CD14-positive monocyte (primary cell): ENCODE measurements around the gene RASD1. TPM values are rescaled to one million over a fixed set of nuclear protein-coding genes. Genes with fewer than 3 reads are reported as not detected.

Experiments used
- DNase-seq, 3 donors: peaks; one replicate each; pipeline ENCODE4 v3.0.0-alpha.2; 2011 to 2022
- H2AFZ ChIP-seq: 2 replicates; pipeline ENCODE4 v1.6.0; 2012; ENCODE audit warnings: mild to moderate bottlenecking, low read depth, low read length, inconsistent platforms; ENCODE audit not compliant: insufficient read depth, poor library complexity, severe bottlenecking
- H3K27ac ChIP-seq, 2 donors: 1 replicate in 1 of 2; 2 replicates in 1 of 2; pipeline ENCODE4 v1.5.1; 2012 to 2013; ENCODE audit warnings: low read length in 2 of 2, control low read depth in 1 of 2, inconsistent platforms in 1 of 2, low read depth in 1 of 2, mild to moderate bottlenecking in 1 of 2
- H3K27me3 ChIP-seq, 2 donors: one replicate each; pipeline versions ENCODE4 v1.6.0 to v1.6.1; 2011 to 2013; ENCODE audit warnings: low read length in 2 of 2; ENCODE audit not compliant: control insufficient read depth in 2 of 2, insufficient read depth in 2 of 2
- H3K36me3 ChIP-seq, 2 donors: replicated peaks in 1 of 2; 1 replicate in 1 of 2; 2 replicates in 1 of 2; pipeline versions ENCODE4 v1.5.1 to v1.6.1; 2012 to 2013; ENCODE audit warnings: low read length in 2 of 2, control low read depth in 1 of 2, inconsistent platforms in 1 of 2, mild to moderate bottlenecking in 1 of 2; ENCODE audit not compliant: insufficient read depth in 2 of 2, control insufficient read depth in 1 of 2
- H3K4me1 ChIP-seq, 2 donors: 1 replicate in 1 of 2; 2 replicates in 1 of 2; pipeline versions ENCODE4 v1.5.1 to v1.6.1; 2012 to 2013; ENCODE audit warnings: low read length in 2 of 2, control low read depth in 1 of 2, inconsistent platforms in 1 of 2, mild to moderate bottlenecking in 1 of 2, moderate library complexity in 1 of 2; ENCODE audit not compliant: insufficient read depth in 2 of 2, control insufficient read depth in 1 of 2
- H3K4me2 ChIP-seq: replicated peaks from 2 replicates; pipeline ENCODE3; 2012; ENCODE audit warnings: low read length, moderate library complexity, mild to moderate bottlenecking; ENCODE audit not compliant: poor library complexity, severe bottlenecking; ENCODE audit errors: extremely low read depth
- H3K4me3 ChIP-seq, 3 experiments: fragments of 200-600 bp in 1 of 3; sonication (generic) in 1 of 3; replicated peaks in 1 of 3; 1 replicate in 2 of 3; 2 replicates in 1 of 3; pipeline ENCODE4 v1.5.1; 2011 to 2013; ENCODE audit warnings: low read length in 3 of 3, mild to moderate bottlenecking in 3 of 3, control low read depth in 2 of 3, low read depth in 2 of 3, inconsistent platforms in 1 of 3, moderate library complexity in 1 of 3
- H3K79me2 ChIP-seq: 2 replicates; pipeline ENCODE4 v1.6.0; 2012; ENCODE audit warnings: mild to moderate bottlenecking, control low read depth, inconsistent platforms, low read length, moderate library complexity; ENCODE audit not compliant: insufficient read depth
- H3K9ac ChIP-seq: 2 replicates; pipeline ENCODE4 v1.6.0; 2017; ENCODE audit warnings: low read length, mild to moderate bottlenecking; ENCODE audit not compliant: insufficient read depth, poor library complexity, severe bottlenecking
- H3K9me3 ChIP-seq, 2 donors: replicated peaks in 1 of 2; 1 replicate in 1 of 2; 2 replicates in 1 of 2; pipeline versions ENCODE4 v1.5.1 to v1.6.1; 2012 to 2013; ENCODE audit warnings: low read length in 2 of 2, control low read depth in 1 of 2; ENCODE audit not compliant: control insufficient read depth in 1 of 2, insufficient read depth in 1 of 2
- H4K20me1 ChIP-seq: 2 replicates; pipeline ENCODE4 v1.6.0; 2012; ENCODE audit warnings: mild to moderate bottlenecking, low read length, control low read depth, moderate library complexity; ENCODE audit not compliant: insufficient read depth
- H3K27ac Mint-ChIP-seq, 7 donors: one replicate each; pipeline ENCODE4 v1.8.0; 2020; ENCODE audit warnings: mild to moderate bottlenecking in 7 of 7, mixed read lengths in 7 of 7, moderate library complexity in 6 of 7, inconsistent platforms in 2 of 7
- H3K27me3 Mint-ChIP-seq, 3 donors: one replicate each; pipeline ENCODE4 v1.8.0; 2021 to 2022; ENCODE audit warnings: low read depth in 3 of 3, mild to moderate bottlenecking in 3 of 3, mixed read lengths in 3 of 3, moderate library complexity in 3 of 3, inconsistent platforms in 1 of 3
- H3K36me3 Mint-ChIP-seq, 2 donors: one replicate each; pipeline ENCODE4 v1.8.0; 2020; ENCODE audit warnings: mixed read lengths in 2 of 2, inconsistent platforms in 1 of 2, mild to moderate bottlenecking in 1 of 2
- H3K4me1 Mint-ChIP-seq: one replicate; pipeline ENCODE4 v1.8.0; 2020; ENCODE audit warnings: mild to moderate bottlenecking, mixed read lengths
- H3K4me3 Mint-ChIP-seq, 2 donors: one replicate each; pipeline ENCODE4 v1.8.0; 2020; ENCODE audit warnings: mild to moderate bottlenecking in 2 of 2, mixed read lengths in 2 of 2, moderate library complexity in 1 of 2
- H3K9me3 Mint-ChIP-seq, 7 donors: one replicate each; pipeline ENCODE4 v1.8.0; 2020 to 2022; ENCODE audit warnings: mixed read lengths in 7 of 7, mild to moderate bottlenecking in 6 of 7, moderate library complexity in 6 of 7, inconsistent platforms in 2 of 7
- WGBS: methylation state at CpG from one replicate; pipeline ENCODE4 v1.1.5; 2013; ENCODE audit warnings: missing lambda C conversion rate; ENCODE audit not compliant: insufficient coverage; 5-methylcytosine and 5-hydroxymethylcytosine counted together
- intact Hi-C, 2 donors: fragments of 100-400 bp; cut with micrococcal nuclease; formaldehyde crosslinking; loops; one replicate each; pipeline versions ENCODE4 v1.15.0 to v1.15.1; 2023
- polyA plus RNA-seq, 3 donors: library from polyadenylated mRNA; depleted of rRNA in 1 of 3; unstranded in 2 of 3; stranded (reverse) in 1 of 3; fragments of 300-500 nt in 2 of 3; fragments of >200 nt in 1 of 3; fragmentation: Illumina TruSeq in 2 of 3; gene quantifications; 1 replicate in 2 of 3; 2 replicates in 1 of 3; pipeline ENCODE4 v1.2.3, GENCODE V29; 2012 to 2021
- TF ChIP-seq, protein P1 (sequence below): fragments of 200-600 bp; IDR thresholded peaks from one replicate; pipeline ENCODE4 v1.8.0; 2022; ENCODE audit warnings: antibody characterized with exemption, mild to moderate bottlenecking

Gene RASD1
- polyA plus RNA-seq, 3 donors: 0.88 to 12.4 (median 1.3) TPM

GRCh38 chr17:17504341-17505140 is 8.3 kb upstream of the RASD1 start:
- no peaks in the 10 kb centered on the region for H3K4me1 ChIP-seq
- intact Hi-C loops: no loop called here
- no peak overlapping the region for H3K4me2 ChIP-seq
- peaks cover 0 to 3% of the 10 kb centered on the region in 2 donors for H3K36me3 Mint-ChIP-seq
- DNase-seq: no peak
- no peaks in the 10 kb centered on the region for H3K27me3 ChIP-seq
- TF ChIP-seq, protein P1, sequence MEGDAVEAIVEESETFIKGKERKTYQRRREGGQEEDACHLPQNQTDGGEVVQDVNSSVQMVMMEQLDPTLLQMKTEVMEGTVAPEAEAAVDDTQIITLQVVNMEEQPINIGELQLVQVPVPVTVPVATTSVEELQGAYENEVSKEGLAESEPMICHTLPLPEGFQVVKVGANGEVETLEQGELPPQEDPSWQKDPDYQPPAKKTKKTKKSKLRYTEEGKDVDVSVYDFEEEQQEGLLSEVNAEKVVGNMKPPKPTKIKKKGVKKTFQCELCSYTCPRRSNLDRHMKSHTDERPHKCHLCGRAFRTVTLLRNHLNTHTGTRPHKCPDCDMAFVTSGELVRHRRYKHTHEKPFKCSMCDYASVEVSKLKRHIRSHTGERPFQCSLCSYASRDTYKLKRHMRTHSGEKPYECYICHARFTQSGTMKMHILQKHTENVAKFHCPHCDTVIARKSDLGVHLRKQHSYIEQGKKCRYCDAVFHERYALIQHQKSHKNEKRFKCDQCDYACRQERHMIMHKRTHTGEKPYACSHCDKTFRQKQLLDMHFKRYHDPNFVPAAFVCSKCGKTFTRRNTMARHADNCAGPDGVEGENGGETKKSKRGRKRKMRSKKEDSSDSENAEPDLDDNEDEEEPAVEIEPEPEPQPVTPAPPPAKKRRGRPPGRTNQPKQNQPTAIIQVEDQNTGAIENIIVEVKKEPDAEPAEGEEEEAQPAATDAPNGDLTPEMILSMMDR: no peak
- H3K4me3 Mint-ChIP-seq: no peak overlapping the region
- H3K9ac ChIP-seq: no peak overlapping the region
- no peaks in the 10 kb centered on the region for H4K20me1 ChIP-seq
- no peaks in the 10 kb centered on the region for H3K36me3 ChIP-seq
- H3K27ac ChIP-seq: no peak overlapping the region
- H3K9me3 Mint-ChIP-seq: no peaks in the 10 kb centered on the region
- H3K4me3 ChIP-seq: no peak overlapping the region
- H3K9me3 ChIP-seq: no peaks in the 10 kb centered on the region
- H3K79me2 ChIP-seq: no peaks in the 10 kb centered on the region
- peaks cover 2 to 3% (median 2%) of the 10 kb centered on the region in 3 donors for H3K27me3 Mint-ChIP-seq
- H2AFZ ChIP-seq: no peak overlapping the region
- H3K4me1 Mint-ChIP-seq: no peaks in the 10 kb centered on the region
- WGBS: 93% methylated on average over 14 of the region's 20 CpGs
- H3K27ac Mint-ChIP-seq: no peak overlapping the region

DNA sequence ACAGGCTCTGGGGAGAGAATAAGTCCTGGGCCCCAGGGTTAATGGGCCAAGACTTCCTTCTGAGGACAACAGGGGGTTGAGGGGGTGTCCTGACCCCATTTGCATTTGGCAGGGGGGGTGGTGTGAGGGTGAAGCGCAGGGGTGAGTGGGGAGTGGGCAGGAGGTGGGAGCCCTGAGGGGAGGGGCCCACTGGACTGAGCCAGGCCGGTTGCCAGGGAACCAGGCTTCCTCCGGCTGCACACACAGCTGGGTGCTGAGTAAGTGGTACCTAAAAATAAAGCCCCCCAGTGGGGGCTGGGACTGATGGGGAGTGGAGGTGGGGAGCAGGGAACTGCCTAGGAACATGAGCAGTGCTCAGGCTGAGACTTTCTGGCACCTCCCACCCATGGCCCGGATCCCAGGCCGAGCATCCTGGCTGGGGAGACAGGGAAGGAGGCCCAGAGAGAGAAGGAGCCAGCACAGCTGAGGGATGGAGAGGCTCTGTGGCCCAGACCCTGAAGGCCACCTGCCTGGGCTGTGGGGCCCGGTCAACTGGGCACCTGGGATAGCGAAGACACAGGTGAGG is 7.5 kb upstream of the RASD1 start:
- Histone ChIP-seq H3K9ac (no peak overlapping the region), H3K4me2 (no peak overlapping the region), H3K79me2 (no peaks in the 10 kb centered on the region), H4K20me1 (no peaks in the 10 kb centered on the region), H3K36me3 (no peaks in the 10 kb centered on the region), H3K9me3 (no peaks in the 10 kb centered on the region), H2AFZ (no peak overlapping the region), H3K27me3 (peaks cover 0 to 2% of the 10 kb centered on the region in 2 donors), H3K4me1 (no peaks in the 10 kb centered on the region), H3K4me3 (no peak overlapping the region), H3K27ac (no peak overlapping the region)
- Mint-ChIP-seq H3K4me1 (no peaks in the 10 kb centered on the region), H3K9me3 (no peaks in the 10 kb centered on the region), H3K27ac (peak overlapping the region in 1 of 7 donors; percentile 19), H3K36me3 (peaks cover 0 to 2% of the 10 kb centered on the region in 2 donors), H3K4me3 (no peak overlapping the region), H3K27me3 (peaks cover 2 to 5% (median 4%) of the 10 kb centered on the region in 3 donors)
- intact Hi-C loops: no loop called here
- WGBS: 72% methylated on average over 5 of the region's 7 CpGs
- no peak for DNase-seq
- TF ChIP-seq, protein P1: no peak
